Measurements from ENCODE around the gene STIM2.
"Not testable (repeated sequence)": the region's sequence is repeated elsewhere in the genome, so short reads cannot be mapped to it uniquely, and the experiment has no call there.

The STIM2 gene

GRCh38 chr4:27022963-27023362 is 162.3 kb downstream of the STIM2 start:
- Histone ChIP-seq H3K36me3 (ENCODE audit: insufficient read depth, low read length) (no peaks in the 10 kb centered on the region), H3K27ac (no peak overlapping the region), H3K9me3 (ENCODE audit: low read depth, low read length) (no peaks in the 10 kb centered on the region), H3K4me3 (no peak overlapping the region), H3K9ac (ENCODE audit: insufficient read length) (no peak overlapping the region)
- no peak for DNase-seq (ENCODE audit: low read depth, low spot score)
- no peak for TF ChIP-seq POLR2AphosphoS5 (IDR thresholded peaks at IDR 0.05; ENCODE audit: borderline replicate concordance, low read depth, low read length)
- TF ChIP-seq FOXP2 (optimal IDR thresholded peaks at IDR 0.05; ENCODE audit: control extremely low read depth, extremely low read length, insufficient read depth), result no peak
- TF ChIP-seq EZH2 (IDR thresholded peaks at IDR 0.05), result no peak

DNA sequence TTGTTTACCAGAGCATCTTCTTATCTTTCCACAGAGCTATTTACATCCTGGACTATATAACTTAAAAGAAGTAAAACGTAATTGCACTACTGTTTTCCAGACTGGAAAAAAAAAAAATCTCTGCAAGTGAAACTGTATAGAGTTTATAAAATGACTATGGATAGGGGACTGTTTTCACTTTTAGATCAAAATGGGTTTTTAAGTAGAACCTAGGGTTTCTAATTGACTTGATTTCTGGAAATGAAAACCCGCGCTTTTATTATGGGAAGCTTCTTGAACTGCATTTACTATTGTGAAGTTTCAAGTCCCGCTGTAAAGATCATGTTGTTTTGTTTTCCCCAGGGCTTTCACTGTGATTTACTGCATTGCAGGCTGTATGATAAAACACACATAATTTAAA is 162.7 kb downstream of the STIM2 start:
- no peak overlapping the region for H3K4me3 ChIP-seq
- H3K27ac ChIP-seq, result no peak overlapping the region
- no peak for DNase-seq (ENCODE audit: low read depth, low spot score)
- H3K36me3 ChIP-seq (ENCODE audit: insufficient read depth, low read length), result no peaks in the 10 kb centered on the region
- H3K9me3 ChIP-seq (ENCODE audit: low read depth, low read length), result no peaks in the 10 kb centered on the region
- no peak overlapping the region for H3K9ac ChIP-seq (ENCODE audit: insufficient read length)
- TF ChIP-seq POLR2AphosphoS5 (IDR thresholded peaks at IDR 0.05; ENCODE audit: borderline replicate concordance, low read depth, low read length) (no peak), EZH2 (IDR thresholded peaks at IDR 0.05) (no peak), FOXP2 (optimal IDR thresholded peaks at IDR 0.05; ENCODE audit: control extremely low read depth, extremely low read length, insufficient read depth) (no peak)

- no peak for DNase-seq (ENCODE audit: low read depth, low spot score)
- TF ChIP-seq FOXP2 (optimal IDR thresholded peaks at IDR 0.05; ENCODE audit: control extremely low read depth, extremely low read length, insufficient read depth) (no peak), EZH2 (IDR thresholded peaks at IDR 0.05) (no peak), POLR2AphosphoS5 (IDR thresholded peaks at IDR 0.05; ENCODE audit: borderline replicate concordance, low read depth, low read length) (no peak)
- Histone ChIP-seq H3K9ac (ENCODE audit: insufficient read length) (no peak overlapping the region), H3K9me3 (ENCODE audit: low read depth, low read length) (no peaks in the 10 kb centered on the region), H3K4me3 (no peak overlapping the region), H3K36me3 (ENCODE audit: insufficient read depth, low read length) (no peaks in the 10 kb centered on the region), H3K27ac (no peak overlapping the region)
Observed at GRCh38 chr4:27024805-27025204, 164.2 kb downstream of the STIM2 start.

DNA sequence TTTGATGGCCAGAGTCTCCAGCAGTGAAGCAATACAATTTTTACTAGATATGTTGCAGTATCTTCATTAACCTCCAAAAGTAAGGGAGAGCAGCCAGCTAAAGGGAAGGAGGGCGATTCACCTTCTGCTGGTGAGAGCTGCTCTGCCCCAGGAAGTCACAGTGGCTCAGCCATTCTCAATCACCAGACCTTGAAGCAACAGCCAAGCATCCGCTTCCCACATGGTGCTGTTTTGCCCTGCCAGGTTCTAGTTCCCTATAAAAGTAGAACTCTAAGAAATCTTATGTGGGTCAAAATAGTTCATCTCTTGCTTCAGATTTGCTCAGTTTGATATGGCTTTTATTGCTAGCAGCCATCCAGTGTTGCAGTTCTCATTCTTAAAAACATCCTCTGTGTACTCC is 166.8 kb downstream of the STIM2 start:
- TF ChIP-seq EZH2 (IDR thresholded peaks at IDR 0.05), result no peak
- Histone ChIP-seq H3K36me3 (ENCODE audit: insufficient read depth, low read length) (no peaks in the 10 kb centered on the region), H3K9me3 (ENCODE audit: low read depth, low read length) (no peaks in the 10 kb centered on the region), H3K9ac (ENCODE audit: insufficient read length) (no peak overlapping the region), H3K4me3 (no peak overlapping the region), H3K27ac (no peak overlapping the region)
- no peak for DNase-seq (ENCODE audit: low read depth, low spot score)

DNA sequence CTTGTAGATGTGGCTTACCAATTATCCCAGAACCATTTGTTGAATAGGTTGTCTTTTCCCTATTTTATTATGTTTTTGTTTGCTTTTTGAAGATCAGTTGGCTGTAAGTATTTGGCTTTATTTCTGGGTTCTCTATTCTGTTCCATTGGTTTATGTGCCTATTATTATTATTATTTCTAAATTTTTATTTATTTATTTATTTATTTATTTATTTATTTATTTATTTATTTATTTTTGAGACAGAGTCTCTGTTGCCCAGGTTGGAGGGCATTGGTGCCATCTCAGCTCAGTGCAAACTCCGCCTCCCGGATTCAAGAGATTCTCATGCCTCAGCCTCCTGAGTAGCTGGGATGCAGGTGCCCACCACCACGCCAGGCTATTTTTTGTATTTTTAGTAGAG is 174.5 kb downstream of the STIM2 start:
- not testable (repeated sequence) for H3K4me3 ChIP-seq; H3K9ac ChIP-seq (ENCODE audit: insufficient read length); DNase-seq (ENCODE audit: low read depth, low spot score); H3K36me3 ChIP-seq (ENCODE audit: insufficient read depth, low read length); H3K9me3 ChIP-seq (ENCODE audit: low read depth, low read length); H3K27ac ChIP-seq

- Histone ChIP-seq H3K9me3 (ENCODE audit: low read depth, low read length) (no peaks in the 10 kb centered on the region), H3K27ac (no peak overlapping the region), H3K4me3 (no peak overlapping the region), H3K9ac (ENCODE audit: insufficient read length) (no peak overlapping the region), H3K36me3 (ENCODE audit: insufficient read depth, low read length) (no peaks in the 10 kb centered on the region)
- no peak for TF ChIP-seq POLR2AphosphoS5 (IDR thresholded peaks at IDR 0.05; ENCODE audit: borderline replicate concordance, low read depth, low read length)
- TF ChIP-seq FOXP2 (optimal IDR thresholded peaks at IDR 0.05; ENCODE audit: control extremely low read depth, extremely low read length, insufficient read depth), result no peak
- no peak for TF ChIP-seq EZH2 (IDR thresholded peaks at IDR 0.05)
- no peak for DNase-seq (ENCODE audit: low read depth, low spot score)
Observed at GRCh38 chr4:27040356-27040755, 179.7 kb downstream of the STIM2 start.

- TF ChIP-seq EZH2 (IDR thresholded peaks at IDR 0.05), result no peak
- TF ChIP-seq FOXP2 (optimal IDR thresholded peaks at IDR 0.05; ENCODE audit: control extremely low read depth, extremely low read length, insufficient read depth), result no peak
- TF ChIP-seq POLR2AphosphoS5 (IDR thresholded peaks at IDR 0.05; ENCODE audit: borderline replicate concordance, low read depth, low read length), result no peak
- Histone ChIP-seq H3K9ac (ENCODE audit: insufficient read length) (no peak overlapping the region), H3K4me3 (no peak overlapping the region), H3K27ac (no peak overlapping the region), H3K36me3 (ENCODE audit: insufficient read depth, low read length) (no peaks in the 10 kb centered on the region), H3K9me3 (ENCODE audit: low read depth, low read length) (no peaks in the 10 kb centered on the region)
- DNase-seq (ENCODE audit: low read depth, low spot score), result no peak
Observed at GRCh38 chr4:27042411-27042810, 181.8 kb downstream of the STIM2 start.

- Histone ChIP-seq H3K9me3 (ENCODE audit: low read depth, low read length) (no peaks in the 10 kb centered on the region), H3K9ac (ENCODE audit: insufficient read length) (no peak overlapping the region), H3K36me3 (ENCODE audit: insufficient read depth, low read length) (no peaks in the 10 kb centered on the region), H3K27ac (no peak overlapping the region), H3K4me3 (no peak overlapping the region)
- no peak for TF ChIP-seq EZH2 (IDR thresholded peaks at IDR 0.05)
- no peak for TF ChIP-seq POLR2AphosphoS5 (IDR thresholded peaks at IDR 0.05; ENCODE audit: borderline replicate concordance, low read depth, low read length)
- no peak for TF ChIP-seq FOXP2 (optimal IDR thresholded peaks at IDR 0.05; ENCODE audit: control extremely low read depth, extremely low read length, insufficient read depth)
- no peak for DNase-seq (ENCODE audit: low read depth, low spot score)
Observed at GRCh38 chr4:27043200-27043599, 182.6 kb downstream of the STIM2 start.

GRCh38 chr4:27046851-27047250 is 186.2 kb downstream of the STIM2 start:
- no peaks in the 10 kb centered on the region for H3K9me3 ChIP-seq (ENCODE audit: low read depth, low read length)
- H3K27ac ChIP-seq, result no peak overlapping the region
- no peaks in the 10 kb centered on the region for H3K36me3 ChIP-seq (ENCODE audit: insufficient read depth, low read length)
- no peak overlapping the region for H3K4me3 ChIP-seq
- no peak for DNase-seq (ENCODE audit: low read depth, low spot score)
- no peak overlapping the region for H3K9ac ChIP-seq (ENCODE audit: insufficient read length)
- TF ChIP-seq EZH2 (IDR thresholded peaks at IDR 0.05) (no peak), FOXP2 (optimal IDR thresholded peaks at IDR 0.05; ENCODE audit: control extremely low read depth, extremely low read length, insufficient read depth) (no peak), POLR2AphosphoS5 (IDR thresholded peaks at IDR 0.05; ENCODE audit: borderline replicate concordance, low read depth, low read length) (no peak)

Measured in SK-N-MC (cell line).